ENCODE results near the gene ADAMTS16.

ADAMTS16 gene

GRCh38 chr5:5178580-5178979 lies 38.5 kb downstream of the ADAMTS16 start:
- DNase-seq (ENCODE audit: insufficient read length, low spot score) (no peak), FAIRE-seq (no peak)
- TF ChIP-seq POU2F2 (IDR thresholded peaks at IDR 0.05; ENCODE audit: low read depth, low read length) (no peak), TAF1 (IDR thresholded peaks at IDR 0.05; ENCODE audit: low read depth, low read length) (no peak), PAX5 (IDR thresholded peaks at IDR 0.05; ENCODE audit: insufficient read depth, low read length, severe bottlenecking) (no peak), POLR2A (IDR thresholded peaks at IDR 0.05; ENCODE audit: low read depth, low read length) (no peak), SPI1 (IDR thresholded peaks at IDR 0.05; ENCODE audit: low read depth, low read length) (no peak), POLR2AphosphoS5 (IDR thresholded peaks at IDR 0.05; ENCODE audit: low read depth, low read length) (no peak)

GRCh38 chr5:5179079-5179478 lies 38.9 kb downstream of the ADAMTS16 start:
- no peak for DNase-seq (ENCODE audit: insufficient read length, low spot score)
- TF ChIP-seq POU2F2 (IDR thresholded peaks at IDR 0.05; ENCODE audit: low read depth, low read length) (no peak), SPI1 (IDR thresholded peaks at IDR 0.05; ENCODE audit: low read depth, low read length) (no peak), POLR2AphosphoS5 (IDR thresholded peaks at IDR 0.05; ENCODE audit: low read depth, low read length) (no peak), PAX5 (IDR thresholded peaks at IDR 0.05; ENCODE audit: insufficient read depth, low read length, severe bottlenecking) (no peak), TAF1 (IDR thresholded peaks at IDR 0.05; ENCODE audit: low read depth, low read length) (no peak), POLR2A (IDR thresholded peaks at IDR 0.05; ENCODE audit: low read depth, low read length) (no peak)
- FAIRE-seq, result no peak

- TF ChIP-seq TAF1 (IDR thresholded peaks at IDR 0.05; ENCODE audit: low read depth, low read length), result no peak
- no peak for TF ChIP-seq POLR2AphosphoS5 (IDR thresholded peaks at IDR 0.05; ENCODE audit: low read depth, low read length)
- TF ChIP-seq POLR2A (IDR thresholded peaks at IDR 0.05; ENCODE audit: low read depth, low read length), result no peak
- no peak for TF ChIP-seq POU2F2 (IDR thresholded peaks at IDR 0.05; ENCODE audit: low read depth, low read length)
- TF ChIP-seq PAX5 (IDR thresholded peaks at IDR 0.05; ENCODE audit: insufficient read depth, low read length, severe bottlenecking), result no peak
- no peak for TF ChIP-seq SPI1 (IDR thresholded peaks at IDR 0.05; ENCODE audit: low read depth, low read length)
- no peak for DNase-seq (ENCODE audit: insufficient read length, low spot score)
- no peak for FAIRE-seq
These were observed 39.5 kb downstream of the ADAMTS16 start for GRCh38 chr5:5179597-5179996.

- FAIRE-seq (no peak), DNase-seq (ENCODE audit: insufficient read length, low spot score) (no peak)
- TF ChIP-seq PAX5 (IDR thresholded peaks at IDR 0.05; ENCODE audit: insufficient read depth, low read length, severe bottlenecking), result no peak
- no peak for TF ChIP-seq TAF1 (IDR thresholded peaks at IDR 0.05; ENCODE audit: low read depth, low read length)
- no peak for TF ChIP-seq POLR2A (IDR thresholded peaks at IDR 0.05; ENCODE audit: low read depth, low read length)
- no peak for TF ChIP-seq SPI1 (IDR thresholded peaks at IDR 0.05; ENCODE audit: low read depth, low read length)
- TF ChIP-seq POLR2AphosphoS5 (IDR thresholded peaks at IDR 0.05; ENCODE audit: low read depth, low read length), result no peak
- no peak for TF ChIP-seq POU2F2 (IDR thresholded peaks at IDR 0.05; ENCODE audit: low read depth, low read length)
These were observed 41.7 kb downstream of the ADAMTS16 start for GRCh38 chr5:5181650-5182324.

- DNase-seq (ENCODE audit: insufficient read length, low spot score) (no peak), FAIRE-seq (no peak)
- TF ChIP-seq POLR2AphosphoS5 (IDR thresholded peaks at IDR 0.05; ENCODE audit: low read depth, low read length), result no peak
- no peak for TF ChIP-seq SPI1 (IDR thresholded peaks at IDR 0.05; ENCODE audit: low read depth, low read length)
- no peak for TF ChIP-seq TAF1 (IDR thresholded peaks at IDR 0.05; ENCODE audit: low read depth, low read length)
- TF ChIP-seq POLR2A (IDR thresholded peaks at IDR 0.05; ENCODE audit: low read depth, low read length), result no peak
- TF ChIP-seq PAX5 (IDR thresholded peaks at IDR 0.05; ENCODE audit: insufficient read depth, low read length, severe bottlenecking), result no peak
These were observed 42.5 kb downstream of the ADAMTS16 start for GRCh38 chr5:5182508-5183188.

- FAIRE-seq, result no peak
- TF ChIP-seq POU2F2 (IDR thresholded peaks at IDR 0.05; ENCODE audit: low read depth, low read length) (no peak), POLR2A (IDR thresholded peaks at IDR 0.05; ENCODE audit: low read depth, low read length) (no peak), PAX5 (IDR thresholded peaks at IDR 0.05; ENCODE audit: insufficient read depth, low read length, severe bottlenecking) (no peak), SPI1 (IDR thresholded peaks at IDR 0.05; ENCODE audit: low read depth, low read length) (no peak), POLR2AphosphoS5 (IDR thresholded peaks at IDR 0.05; ENCODE audit: low read depth, low read length) (no peak), TAF1 (IDR thresholded peaks at IDR 0.05; ENCODE audit: low read depth, low read length) (no peak)
- no peak for DNase-seq (ENCODE audit: insufficient read length, low spot score)
These were observed 43.1 kb downstream of the ADAMTS16 start for GRCh38 chr5:5183189-5183699.

GRCh38 chr5:5183933-5184332 lies 43.8 kb downstream of the ADAMTS16 start:
- DNase-seq (ENCODE audit: insufficient read length, low spot score) (no peak), FAIRE-seq (no peak)

GRCh38 chr5:5188376-5189050 lies 48.4 kb downstream of the ADAMTS16 start:
- DNase-seq (ENCODE audit: insufficient read length, low spot score), result no peak
- FAIRE-seq, result no peak
- TF ChIP-seq POU2F2 (IDR thresholded peaks at IDR 0.05; ENCODE audit: low read depth, low read length), result no peak

More at GRCh38 chr5:5183933-5184332, 43.8 kb downstream of the ADAMTS16 start:
- no peak for TF ChIP-seq POU2F2 (IDR thresholded peaks at IDR 0.05; ENCODE audit: low read depth, low read length)
- no peak for TF ChIP-seq POLR2A (IDR thresholded peaks at IDR 0.05; ENCODE audit: low read depth, low read length)
- no peak for TF ChIP-seq TAF1 (IDR thresholded peaks at IDR 0.05; ENCODE audit: low read depth, low read length)
- TF ChIP-seq SPI1 (IDR thresholded peaks at IDR 0.05; ENCODE audit: low read depth, low read length), result no peak
- no peak for TF ChIP-seq POLR2AphosphoS5 (IDR thresholded peaks at IDR 0.05; ENCODE audit: low read depth, low read length)
- TF ChIP-seq PAX5 (IDR thresholded peaks at IDR 0.05; ENCODE audit: insufficient read depth, low read length, severe bottlenecking), result no peak

- TF ChIP-seq POU2F2 (IDR thresholded peaks at IDR 0.05; ENCODE audit: low read depth, low read length) (no peak), PAX5 (IDR thresholded peaks at IDR 0.05; ENCODE audit: insufficient read depth, low read length, severe bottlenecking) (no peak), TAF1 (IDR thresholded peaks at IDR 0.05; ENCODE audit: low read depth, low read length) (no peak), POLR2AphosphoS5 (IDR thresholded peaks at IDR 0.05; ENCODE audit: low read depth, low read length) (no peak), POLR2A (IDR thresholded peaks at IDR 0.05; ENCODE audit: low read depth, low read length) (no peak), SPI1 (IDR thresholded peaks at IDR 0.05; ENCODE audit: low read depth, low read length) (no peak)
- no peak for DNase-seq (ENCODE audit: insufficient read length, low spot score)
- no peak for FAIRE-seq
These were observed 48.9 kb downstream of the ADAMTS16 start for GRCh38 chr5:5189051-5189430.
